SU-DHL-6 (cell line): ENCODE data around the gene SPARC.

Experiments
- H2AFZ ChIP-seq: fragments of 200-600 bp; sonication (generic); 2 replicates; pipeline ENCODE4 v1.6.1; 2014; ENCODE audit warnings: low read depth, mild to moderate bottlenecking, moderate library complexity, mixed read lengths, antibody characterized with exemption, low read length; ENCODE audit not compliant: severe bottlenecking
- H3F3A ChIP-seq: fragments of 200-600 bp; shearing (Covaris generic); 2 replicates; pipeline ENCODE4 v1.6.0; 2016; ENCODE audit warnings: antibody characterized with exemption, mild to moderate bottlenecking; ENCODE audit not compliant: insufficient read depth
- H3K27ac ChIP-seq: fragments of 200-600 bp; sonication (generic); 2 replicates; pipeline ENCODE4 v1.5.1; 2016; ENCODE audit warnings: low read depth, mild to moderate bottlenecking, low read length, moderate library complexity, mixed read lengths
- H3K27me3 ChIP-seq: fragments of 200-600 bp; sonication (generic), shearing (Covaris generic); 2 replicates; pipeline ENCODE4 v1.6.0; 2014; ENCODE audit warnings: mild to moderate bottlenecking, low read length
- H3K36me3 ChIP-seq: fragments of 200-600 bp; sonication (generic); 2 replicates; pipeline ENCODE4 v1.6.1; 2014; ENCODE audit warnings: mild to moderate bottlenecking, low read length, mixed read lengths
- H3K4me2 ChIP-seq: fragments of 300-600, 200-600 bp; shearing (Covaris generic), sonication (generic); 2 replicates; pipeline ENCODE4 v1.6.0; 2014; ENCODE audit warnings: low read length, low read depth, mild to moderate bottlenecking; ENCODE audit not compliant: poor library complexity, severe bottlenecking
- H3K4me3 ChIP-seq: fragments of 200-600 bp; sonication (generic); 2 replicates; pipeline ENCODE4 v1.5.1; 2014; ENCODE audit warnings: antibody characterized with exemption, low read length, mild to moderate bottlenecking, mixed read lengths; ENCODE audit not compliant: insufficient read depth, poor library complexity, severe bottlenecking
- H3K79me2 ChIP-seq: fragments of 200-600 bp; sonication (generic); 2 replicates; pipeline ENCODE4 v1.6.1; 2014; ENCODE audit warnings: mild to moderate bottlenecking, low read length, moderate library complexity; ENCODE audit not compliant: insufficient read depth
- H3K9ac ChIP-seq: fragments of 200-600 bp; sonication (generic); 2 replicates; pipeline ENCODE4 v1.7.0; 2014; ENCODE audit warnings: mild to moderate bottlenecking, low read length
- H3K9me2 ChIP-seq: fragments of 200-600 bp; sonication (generic); replicated peaks from 2 replicates; pipeline ENCODE4 v1.6.1; 2014; ENCODE audit warnings: low read length; ENCODE audit not compliant: insufficient read depth
- H3K9me3 ChIP-seq: fragments of 200-600 bp; sonication (generic); 2 replicates; pipeline ENCODE4 v1.6.1; 2014; ENCODE audit warnings: low read length, mixed read lengths; ENCODE audit not compliant: insufficient read depth
- H4K20me1 ChIP-seq: fragments of 200-600 bp; sonication (generic); 2 replicates; pipeline ENCODE4 v1.6.1; 2014; ENCODE audit warnings: low read depth, mild to moderate bottlenecking, antibody characterized with exemption, low read length, moderate library complexity, mixed read lengths
- CTCF ChIP-seq: fragments of 200-600 bp; sonication (generic); IDR thresholded peaks from one replicate; pipeline ENCODE4 v1.5.1; 2017; ENCODE audit warnings: antibody characterized with exemption, mild to moderate bottlenecking, low read length, moderate library complexity; ENCODE audit not compliant: insufficient read depth, poor library complexity, severe bottlenecking
- EZH2phosphoT487 ChIP-seq: fragments of 200-600 bp; sonication (generic), shearing (Covaris generic); conservative IDR thresholded peaks from 2 replicates; pipeline ENCODE4 v1.6.1; 2018; ENCODE audit warnings: mild to moderate bottlenecking, antibody characterized with exemption, low read length, moderate library complexity, mixed read lengths

The SPARC gene

GRCh38 chr5:151683986-151684588 lies 2.6 kb downstream of the SPARC start:
- Histone ChIP-seq H3K36me3 (no peaks in the 10 kb centered on the region), H3K79me2 (no peaks in the 10 kb centered on the region), H4K20me1 (no peaks in the 10 kb centered on the region), H2AFZ (no peak overlapping the region), H3K4me2 (no peak overlapping the region), H3K9me3 (no peaks in the 10 kb centered on the region), H3K27me3 (no peaks in the 10 kb centered on the region), H3K27ac (no peak overlapping the region), H3K9ac (no peak overlapping the region), H3F3A (no peaks in the 10 kb centered on the region), H3K9me2 (no peaks in the 10 kb centered on the region), H3K4me3 (no peak overlapping the region)
- no peak for TF ChIP-seq CTCF
- TF ChIP-seq EZH2phosphoT487: no peak

GRCh38 chr5:151683444-151683843 lies 3.3 kb downstream of the SPARC start:
- no peak overlapping the region for H3K27ac ChIP-seq
- no peak for TF ChIP-seq EZH2phosphoT487
- TF ChIP-seq CTCF: no peak
- H3K36me3 ChIP-seq: no peaks in the 10 kb centered on the region
- no peaks in the 10 kb centered on the region for H3K9me3 ChIP-seq
- H4K20me1 ChIP-seq: no peaks in the 10 kb centered on the region
- H3K9ac ChIP-seq: no peak overlapping the region
- H2AFZ ChIP-seq: no peak overlapping the region
- no peaks in the 10 kb centered on the region for H3K79me2 ChIP-seq
- no peaks in the 10 kb centered on the region for H3F3A ChIP-seq
- H3K4me3 ChIP-seq: no peak overlapping the region
- H3K9me2 ChIP-seq: no peaks in the 10 kb centered on the region
- no peaks in the 10 kb centered on the region for H3K27me3 ChIP-seq
- no peak overlapping the region for H3K4me2 ChIP-seq

- no peaks in the 10 kb centered on the region for H3K36me3 ChIP-seq
- H3K79me2 ChIP-seq: no peaks in the 10 kb centered on the region
- no peaks in the 10 kb centered on the region for H3K9me3 ChIP-seq
- H4K20me1 ChIP-seq: no peaks in the 10 kb centered on the region
- no peak overlapping the region for H3K9ac ChIP-seq
- H3F3A ChIP-seq: no peaks in the 10 kb centered on the region
- TF ChIP-seq EZH2phosphoT487: no peak
- H3K27me3 ChIP-seq: no peaks in the 10 kb centered on the region
- H3K4me2 ChIP-seq: no peak overlapping the region
- no peak overlapping the region for H3K27ac ChIP-seq
- H2AFZ ChIP-seq: no peak overlapping the region
- H3K4me3 ChIP-seq: no peak overlapping the region
- H3K9me2 ChIP-seq: no peaks in the 10 kb centered on the region
These were observed 3.9 kb downstream of the SPARC start for GRCh38 chr5:151682751-151683331.

- Histone ChIP-seq H3K79me2 (no peaks in the 10 kb centered on the region), H3K36me3 (no peaks in the 10 kb centered on the region), H3K27ac (no peak overlapping the region), H3K4me2 (no peak overlapping the region), H2AFZ (no peak overlapping the region), H3K9me2 (no peaks in the 10 kb centered on the region), H3K27me3 (no peaks in the 10 kb centered on the region), H3K9me3 (no peaks in the 10 kb centered on the region), H4K20me1 (no peaks in the 10 kb centered on the region), H3K9ac (no peak overlapping the region), H3F3A (no peaks in the 10 kb centered on the region), H3K4me3 (no peak overlapping the region)
- no peak for TF ChIP-seq CTCF
- no peak for TF ChIP-seq EZH2phosphoT487
These were observed 4.5 kb downstream of the SPARC start for GRCh38 chr5:151682240-151682639.
